ENCODE results near the gene WIPF1. TPM values are rescaled to one million over a fixed set of nuclear protein-coding genes. Genes with fewer than 3 reads are reported as not detected.

The WIPF1 gene
- total and polyA plus RNA-seq, 10 donors = 74.9 to 265 (median 175) TPM

GRCh38 chr2:174580951-174581350 lies 16.7 kb downstream of the WIPF1 start:
- peaks cover 8 to 100% (median 76%) of the 10 kb centered on the region in 6 donors for H3K36me3 ChIP-seq
- peaks cover 0 to 99% (median 83%) of the 10 kb centered on the region in 6 donors for H3K4me1 ChIP-seq
- H3K27me3 ChIP-seq (replicated peaks in 1 of 7) = no peaks in the 10 kb centered on the region
- WGBS, 5 donors = 79 to 99% (median 95%) methylated on average over 2 of the region's 2 CpGs
- peak overlapping the region in 4 of 8 donors; percentile 12 to 64 (median 48) for H3K27ac ChIP-seq
- H3K9me3 ChIP-seq = no peaks in the 10 kb centered on the region
- TF ChIP-seq POLR2A (IDR thresholded peaks at IDR 0.05) = no peak
- no peak for TF ChIP-seq POLR2AphosphoS5 (IDR thresholded peaks at IDR 0.05)
- TF ChIP-seq CTCF (IDR thresholded peaks at IDR 0.05 in 8 of 11, conservative IDR thresholded peaks at IDR 0.05 in 3 of 11) = no peak
- intact Hi-C loops (cut with DNase I; ENCODE audit: low total_unique reads) = no loop called here
- H3K4me3 ChIP-seq = no peak overlapping the region
- no peak for DNase-seq

GRCh38 chr2:174577967-174578589 lies 19.5 kb downstream of the WIPF1 start:
- Histone ChIP-seq H3K4me3 (no peak overlapping the region), H3K4me1 (peaks cover 5 to 99% (median 74%) of the 10 kb centered on the region in 6 donors), H3K27me3 (replicated peaks in 1 of 7) (no peaks in the 10 kb centered on the region), H3K27ac (peak overlapping the region in 3 of 8 donors; percentile 4 to 34 (median 16)), H3K36me3 (peaks cover 7 to 100% (median 78%) of the 10 kb centered on the region in 6 donors), H3K9me3 (no peaks in the 10 kb centered on the region)
- TF ChIP-seq CTCF (IDR thresholded peaks at IDR 0.05 in 8 of 11, conservative IDR thresholded peaks at IDR 0.05 in 3 of 11) (peak in 8 of 11 experiments; percentile 34 to 62 (median 49)), POLR2AphosphoS5 (IDR thresholded peaks at IDR 0.05) (no peak)
- intact Hi-C loops (cut with DNase I; ENCODE audit: low total_unique reads) = loop anchor here (5.0 kb wide), 1 partner anchor 114 kb away; no protein-coding TSS in a partner anchor
- DNase-seq = no peak

- no peaks in the 10 kb centered on the region for H3K9me3 ChIP-seq
- H3K4me1 ChIP-seq = peaks cover 5 to 99% (median 56%) of the 10 kb centered on the region in 6 donors
- no peak for DNase-seq
- TF ChIP-seq CTCF (IDR thresholded peaks at IDR 0.05 in 8 of 11, conservative IDR thresholded peaks at IDR 0.05 in 3 of 11) = no peak
- TF ChIP-seq POLR2A (IDR thresholded peaks at IDR 0.05) = no peak
- TF ChIP-seq POLR2AphosphoS5 (IDR thresholded peaks at IDR 0.05) = no peak
- H3K4me3 ChIP-seq = no peak overlapping the region
- H3K36me3 ChIP-seq = peaks cover 4 to 100% (median 85%) of the 10 kb centered on the region in 6 donors
- peak overlapping the region in 7 of 8 donors; percentile 39 to 84 (median 71) for H3K27ac ChIP-seq
- H3K27me3 ChIP-seq (replicated peaks in 1 of 7) = no peaks in the 10 kb centered on the region
- WGBS, 5 donors = 85 to 94% (median 88%) methylated on average over 16 of the region's 16 CpGs
- intact Hi-C loops (cut with DNase I; ENCODE audit: low total_unique reads) = loop anchor here (5.0 kb wide), 1 partner anchor 117 kb away; no protein-coding TSS in a partner anchor
Observed at GRCh38 chr2:174575124-174575776, 22.4 kb downstream of the WIPF1 start.

GRCh38 chr2:174574657-174575056 lies 22.9 kb downstream of the WIPF1 start:
- Histone ChIP-seq H3K9me3 (no peaks in the 10 kb centered on the region), H3K4me3 (no peak overlapping the region), H3K27ac (peak overlapping the region in 7 of 8 donors; percentile 58 to 84 (median 77)), H3K36me3 (peaks cover 4 to 100% (median 82%) of the 10 kb centered on the region in 6 donors), H3K27me3 (replicated peaks in 1 of 7) (no peaks in the 10 kb centered on the region), H3K4me1 (peaks cover 5 to 99% (median 55%) of the 10 kb centered on the region in 6 donors)
- WGBS, 5 donors = 37 to 83% (median 44%) methylated on average over 2 of the region's 2 CpGs
- DNase-seq = no peak
- TF ChIP-seq POLR2A (IDR thresholded peaks at IDR 0.05) (no peak), POLR2AphosphoS5 (IDR thresholded peaks at IDR 0.05) (peak in 1 of 3 donors; percentile 60)
- intact Hi-C loops (cut with DNase I; ENCODE audit: low total_unique reads) = loop anchor here (5.0 kb wide), 1 partner anchor 118 kb away; no protein-coding TSS in a partner anchor
